Erythroblast (primary cell): ENCODE data around the gene NTM.

Experiments
- GATA1 ChIP-seq: IDR thresholded peaks from 2 replicates; pipeline ENCODE4 v1.6.1; 2011; ENCODE audit warnings: low read depth, mild to moderate bottlenecking, control low read depth, low read length, moderate library complexity
- POLR2A ChIP-seq: IDR thresholded peaks from 2 replicates; pipeline ENCODE4 v1.6.1; 2011; ENCODE audit warnings: mild to moderate bottlenecking, low read length

DNA sequence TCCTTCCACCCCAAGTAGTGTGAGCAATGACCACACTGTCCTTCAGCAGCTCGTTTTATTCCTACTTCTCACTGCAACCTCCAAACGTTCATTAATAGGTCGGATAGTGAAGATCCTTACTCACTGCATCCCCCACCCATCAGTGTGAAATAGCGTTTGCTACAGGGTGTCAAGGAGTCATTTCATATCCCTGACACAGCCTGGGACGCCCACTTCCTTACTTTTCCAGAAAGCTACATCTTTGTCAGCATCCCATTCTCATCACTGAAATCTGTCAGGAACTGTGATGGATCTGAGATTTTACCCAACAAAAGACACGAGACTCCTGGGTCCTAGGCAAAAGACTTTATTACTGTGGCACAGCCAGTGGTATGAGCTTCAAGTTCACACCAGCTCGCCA is 592.4 kb downstream of the NTM start:
- TF ChIP-seq POLR2A, result no peak
- TF ChIP-seq GATA1, result no peak
